ENCODE results near the gene RPL10A.
A peak's percentile ranks its signal among the peaks of the same experiment; 100 is the strongest.
"Not testable (repeated sequence)": the region's sequence is repeated elsewhere in the genome, so short reads cannot be mapped to it uniquely, and the experiment has no call there.

Gene RPL10A

GRCh38 chr6:35468181-35468979 is at the start of gene RPL10A:
RPL10A (plus strand) TSS chr6:35468401; CDS start chr6:35468435, 34 bp downstream.
- H3K4me3 ChIP-seq (ENCODE audit: low read depth, low read length): peak within 1 kb of the TSS; percentile 80
- peak; percentile 84 for DNase-seq (ENCODE audit: low read depth)

GRCh38 chr6:35419417-35419816 is 48.8 kb upstream of the RPL10A start:
- no peak overlapping the region for H3K4me3 ChIP-seq (ENCODE audit: low read depth, low read length)
- peak; percentile 63 for DNase-seq (ENCODE audit: low read depth)

- H3K4me3 ChIP-seq (ENCODE audit: low read depth, low read length): no peak overlapping the region
- DNase-seq (ENCODE audit: low read depth): no peak
These were observed 48.2 kb upstream of the RPL10A start for GRCh38 chr6:35419961-35420360.

- peak; percentile 85 for DNase-seq (ENCODE audit: low read depth)
- H3K4me3 ChIP-seq (ENCODE audit: low read depth, low read length): no peak overlapping the region
These were observed 42.9 kb upstream of the RPL10A start for GRCh38 chr6:35425284-35425683.

GRCh38 chr6:35426074-35426473 is 42.1 kb upstream of the RPL10A start:
- H3K4me3 ChIP-seq (ENCODE audit: low read depth, low read length): no peak overlapping the region
- DNase-seq (ENCODE audit: low read depth): no peak

- no peak for DNase-seq (ENCODE audit: low read depth)
- no peak overlapping the region for H3K4me3 ChIP-seq (ENCODE audit: low read depth, low read length)
These were observed 40.8 kb upstream of the RPL10A start for GRCh38 chr6:35427435-35427834.

GRCh38 chr6:35427851-35428321 is 40.3 kb upstream of the RPL10A start:
- peak; percentile 44 for DNase-seq (ENCODE audit: low read depth)
- no peak overlapping the region for H3K4me3 ChIP-seq (ENCODE audit: low read depth, low read length)

GRCh38 chr6:35428421-35429149 is 39.6 kb upstream of the RPL10A start:
- H3K4me3 ChIP-seq (ENCODE audit: low read depth, low read length): no peak overlapping the region
- DNase-seq (ENCODE audit: low read depth): no peak

- DNase-seq (ENCODE audit: low read depth): no peak
- no peak overlapping the region for H3K4me3 ChIP-seq (ENCODE audit: low read depth, low read length)
These were observed 38.7 kb upstream of the RPL10A start for GRCh38 chr6:35429463-35429862.

GRCh38 chr6:35432291-35432690 is 35.9 kb upstream of the RPL10A start:
- H3K4me3 ChIP-seq (ENCODE audit: low read depth, low read length): no peak overlapping the region
- no peak for DNase-seq (ENCODE audit: low read depth)

- DNase-seq (ENCODE audit: low read depth); H3K4me3 ChIP-seq (ENCODE audit: low read depth, low read length): not testable (repeated sequence)
These were observed 35.5 kb upstream of the RPL10A start for GRCh38 chr6:35432702-35433101.

- no peak overlapping the region for H3K4me3 ChIP-seq (ENCODE audit: low read depth, low read length)
- DNase-seq (ENCODE audit: low read depth): no peak
These were observed 32.9 kb upstream of the RPL10A start for GRCh38 chr6:35435074-35435837.

- no peak for DNase-seq (ENCODE audit: low read depth)
- H3K4me3 ChIP-seq (ENCODE audit: low read depth, low read length): no peak overlapping the region
These were observed 31.9 kb upstream of the RPL10A start for GRCh38 chr6:35436071-35436857.

- DNase-seq (ENCODE audit: low read depth); H3K4me3 ChIP-seq (ENCODE audit: low read depth, low read length): not testable (repeated sequence)
These were observed 29.7 kb upstream of the RPL10A start for GRCh38 chr6:35438378-35439065.

- DNase-seq (ENCODE audit: low read depth): no peak
- no peak overlapping the region for H3K4me3 ChIP-seq (ENCODE audit: low read depth, low read length)
These were observed 28.9 kb upstream of the RPL10A start for GRCh38 chr6:35439308-35439707.

- H3K4me3 ChIP-seq (ENCODE audit: low read depth, low read length): no peak overlapping the region
- DNase-seq (ENCODE audit: low read depth): no peak
These were observed 27.0 kb upstream of the RPL10A start for GRCh38 chr6:35441205-35441604.

- no peak overlapping the region for H3K4me3 ChIP-seq (ENCODE audit: low read depth, low read length)
- DNase-seq (ENCODE audit: low read depth): no peak
These were observed 26.6 kb upstream of the RPL10A start for GRCh38 chr6:35441642-35442041.

- H3K4me3 ChIP-seq (ENCODE audit: low read depth, low read length): no peak overlapping the region
- no peak for DNase-seq (ENCODE audit: low read depth)
These were observed 25.5 kb upstream of the RPL10A start for GRCh38 chr6:35442693-35443092.

Data from skeletal muscle cell (primary cell).